ENCODE data around the gene SCGB3A2.

Gene SCGB3A2

DNA sequence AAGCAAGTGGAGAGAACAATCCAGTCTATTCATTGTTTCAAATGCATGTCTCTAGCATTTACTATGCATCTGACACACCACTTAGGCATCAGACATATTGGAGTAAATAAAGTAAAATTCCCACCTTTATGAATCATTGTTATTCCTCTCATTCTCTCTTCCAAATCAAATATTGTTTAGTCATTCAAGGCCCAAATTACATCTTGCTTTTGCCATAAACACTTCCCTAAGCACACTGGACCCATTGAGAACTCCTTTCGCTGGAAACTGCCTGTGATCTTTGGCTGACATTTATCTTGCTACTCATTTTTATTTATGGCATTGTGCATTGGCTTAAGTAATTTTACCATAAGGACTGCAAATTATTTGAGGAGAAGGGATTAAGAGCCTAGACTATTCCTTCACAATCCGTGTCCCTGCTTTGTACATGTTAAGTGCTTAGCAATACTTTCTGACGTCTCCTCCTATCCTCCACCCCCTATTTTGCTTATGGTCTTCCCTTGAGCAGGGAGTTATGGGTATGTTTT lies 20.4 kb downstream of the SCGB3A2 start:
- in situ Hi-C loops (cut with HindIII; ENCODE audit: low sequenced_read_pairs), result no loop called here

- in situ Hi-C loops (cut with HindIII; ENCODE audit: low sequenced_read_pairs), result no loop called here
Measured at GRCh38 chr5:147901599-147902039, 23.1 kb downstream of the SCGB3A2 start.

- in situ Hi-C loops (cut with HindIII; ENCODE audit: low sequenced_read_pairs), result no loop called here
Measured at GRCh38 chr5:147902609-147903115, 24.2 kb downstream of the SCGB3A2 start.

DNA sequence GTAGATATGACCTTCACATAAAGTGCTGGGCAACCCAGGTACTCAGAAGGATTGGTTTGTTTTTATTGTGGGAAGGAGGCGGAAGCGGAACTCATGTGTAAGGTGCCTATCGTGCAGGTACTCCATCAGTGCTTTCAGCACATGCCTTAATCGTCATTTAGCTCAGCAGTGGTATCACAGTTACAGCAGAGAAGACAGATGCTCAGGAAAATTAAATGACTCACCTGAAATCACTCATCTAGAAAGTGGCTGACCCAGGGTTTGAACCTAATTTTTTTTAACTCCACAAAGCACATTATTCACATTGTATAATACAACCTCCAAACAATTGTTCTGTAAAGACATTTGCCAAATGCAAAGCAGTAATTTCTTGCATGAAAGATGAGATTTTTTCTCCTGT lies 25.6 kb downstream of the SCGB3A2 start:
- in situ Hi-C loops (cut with HindIII; ENCODE audit: low sequenced_read_pairs), result no loop called here

- in situ Hi-C loops (cut with HindIII; ENCODE audit: low sequenced_read_pairs), result no loop called here
Measured at GRCh38 chr5:147906326-147907095, 28.0 kb downstream of the SCGB3A2 start, which contains the start of gene C5orf46. C5orf46 (minus strand) TSS chr5:147906538; CDS start chr5:147906501, 37 bp downstream.

DNA sequence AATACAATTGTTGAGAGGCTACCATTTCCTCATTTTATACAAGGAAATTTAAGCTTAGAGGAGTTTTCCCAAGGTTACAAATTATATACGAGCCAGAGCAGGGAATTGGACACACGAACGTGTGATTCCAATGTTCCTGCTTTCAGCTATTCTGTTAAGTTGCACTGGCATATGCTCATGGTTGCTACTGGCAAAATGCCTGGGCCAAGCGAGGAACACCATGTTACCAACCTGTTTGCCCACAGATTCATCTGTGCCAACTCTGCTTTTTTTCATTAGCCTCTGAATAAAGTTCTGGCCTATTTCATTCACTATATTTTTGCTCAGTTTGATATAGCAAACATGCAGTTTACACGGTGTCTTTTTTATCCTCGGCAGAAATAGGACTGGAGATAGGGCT lies 32.9 kb downstream of the SCGB3A2 start:
- in situ Hi-C loops (cut with HindIII; ENCODE audit: low sequenced_read_pairs), result no loop called here

DNA sequence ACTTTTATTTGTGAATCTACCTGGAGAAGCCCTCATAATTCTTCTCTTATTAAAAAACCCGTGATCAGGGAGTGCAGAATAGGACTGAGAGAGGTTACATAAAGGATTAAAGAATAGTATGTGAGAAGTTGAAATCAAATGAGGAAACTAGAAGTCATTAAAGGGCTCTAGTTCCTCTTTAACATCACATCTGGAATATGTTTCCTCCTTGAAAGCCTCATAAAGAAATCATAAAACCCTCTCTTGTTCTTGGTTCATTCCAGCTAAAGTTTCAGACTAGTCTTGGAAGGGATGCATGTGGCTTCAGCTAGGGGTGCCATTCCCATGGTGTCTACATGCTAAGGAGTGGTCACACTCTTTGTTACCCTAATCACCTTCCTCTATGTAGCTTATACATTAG lies 33.5 kb downstream of the SCGB3A2 start:
- in situ Hi-C loops (cut with HindIII; ENCODE audit: low sequenced_read_pairs), result no loop called here

DNA sequence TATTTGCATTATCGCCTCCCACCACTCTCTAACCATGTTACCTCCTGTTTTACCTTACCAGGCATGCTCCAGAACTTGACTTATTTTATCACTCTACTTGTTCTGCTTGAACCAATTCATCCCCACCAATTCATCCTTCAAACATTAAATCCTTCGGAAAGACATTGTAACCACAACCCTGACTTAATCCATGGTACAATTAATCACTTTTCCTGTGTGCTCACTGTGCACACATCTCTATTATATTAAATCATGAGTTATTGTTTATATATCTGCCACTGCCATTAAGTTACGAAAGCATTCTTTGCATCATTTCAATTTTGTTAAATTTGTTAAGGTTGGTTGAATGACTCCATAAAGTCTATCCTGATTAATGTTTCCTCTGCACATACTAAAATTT lies 35.3 kb downstream of the SCGB3A2 start:
- in situ Hi-C loops (cut with HindIII; ENCODE audit: low sequenced_read_pairs), result no loop called here

DNA sequence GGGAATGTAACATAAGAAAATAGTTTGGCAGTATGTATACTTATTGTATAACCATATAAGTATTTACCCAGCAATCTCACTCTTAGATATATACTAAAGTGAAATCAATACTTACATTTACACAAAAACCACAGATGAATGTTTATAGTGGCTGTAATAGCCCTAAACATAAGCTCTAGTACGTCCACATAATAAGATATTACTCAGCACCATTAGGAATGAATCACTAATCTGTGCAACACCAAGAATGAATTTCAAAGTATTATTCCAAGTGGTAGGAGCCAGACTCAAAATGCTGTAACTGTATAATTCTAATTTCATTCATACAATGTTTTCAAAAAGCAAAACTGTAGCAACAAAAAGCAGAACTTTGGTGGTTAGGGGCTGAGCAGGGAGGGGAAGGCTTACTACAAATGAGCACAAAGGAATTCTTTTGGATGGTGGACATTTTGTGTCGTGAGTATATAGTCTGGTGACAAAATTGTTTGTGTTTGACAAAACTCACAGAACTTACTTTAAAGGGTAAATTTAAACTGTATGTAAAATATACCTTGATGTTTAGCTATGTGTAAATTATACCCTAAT lies 39.7 kb downstream of the SCGB3A2 start:
- in situ Hi-C loops (cut with HindIII; ENCODE audit: low sequenced_read_pairs), result no loop called here

- in situ Hi-C loops (cut with HindIII; ENCODE audit: low sequenced_read_pairs), result no loop called here
Measured at GRCh38 chr5:147918899-147919298, 40.4 kb downstream of the SCGB3A2 start.

GRCh38 chr5:147920420-147921030 lies 42.0 kb downstream of the SCGB3A2 start:
- in situ Hi-C loops (cut with HindIII; ENCODE audit: low sequenced_read_pairs), result no loop called here

GRCh38 chr5:147921136-147921535 lies 42.6 kb downstream of the SCGB3A2 start:
- in situ Hi-C loops (cut with HindIII; ENCODE audit: low sequenced_read_pairs), result no loop called here

- in situ Hi-C loops (cut with HindIII; ENCODE audit: low sequenced_read_pairs), result no loop called here
Measured at GRCh38 chr5:147925020-147925419, 46.5 kb downstream of the SCGB3A2 start.

- in situ Hi-C loops (cut with HindIII; ENCODE audit: low sequenced_read_pairs), result no loop called here
Measured at GRCh38 chr5:147927901-147928300, 49.4 kb downstream of the SCGB3A2 start.

GRCh38 chr5:147930769-147931168 lies 52.3 kb downstream of the SCGB3A2 start:
- in situ Hi-C loops (cut with HindIII; ENCODE audit: low sequenced_read_pairs), result loop anchor here (5.0 to 10.0 kb wide), 2 partner anchors 48 to 76 kb away; no protein-coding TSS in a partner anchor

Measured in DLD1 (cell line).